Neural cell (in vitro differentiated cells): Measurements from ENCODE around the gene INTS14. TPM values are rescaled to one million over a fixed set of nuclear protein-coding genes. Genes with fewer than 3 reads are reported as not detected.

Experiments used
- H2AFZ ChIP-seq: fragments of 200-600, 300-800 bp; sonication (generic), shearing (Covaris generic); 2 replicates; pipeline ENCODE4 v1.6.0; 2014; ENCODE audit warnings: low read depth, mild to moderate bottlenecking, antibody characterized with exemption, low read length, moderate library complexity
- H3F3A ChIP-seq: fragments of 200-600 bp; shearing (Covaris generic); 2 replicates; pipeline ENCODE4 v1.6.1; 2016; ENCODE audit warnings: mild to moderate bottlenecking, moderate library complexity, mixed read lengths, antibody characterized with exemption, low read length; ENCODE audit not compliant: insufficient read depth, poor library complexity, severe bottlenecking
- H3K27ac ChIP-seq: fragments of 200-600, 300-800 bp; sonication (generic), shearing (Covaris generic); 2 replicates; pipeline ENCODE4 v1.5.1; 2014; ENCODE audit warnings: mild to moderate bottlenecking, low read length, moderate library complexity
- H3K27me3 ChIP-seq: fragments of 300-800, 200-600 bp; sonication (generic), shearing (Covaris generic); 2 replicates; pipeline ENCODE4 v1.6.0; 2014; ENCODE audit warnings: mild to moderate bottlenecking, low read depth, low read length, moderate library complexity; ENCODE audit not compliant: insufficient read depth
- H3K36me3 ChIP-seq: fragments of 300-800, 200-600 bp; sonication (generic), shearing (Covaris generic); 2 replicates; pipeline ENCODE4 v1.5.1; 2014; ENCODE audit warnings: mild to moderate bottlenecking, antibody characterized with exemption, low read length, moderate library complexity; ENCODE audit not compliant: insufficient read depth
- H3K4me2 ChIP-seq: fragments of 300-800, 200-600 bp; sonication (generic), shearing (Covaris generic); 2 replicates; pipeline ENCODE4 v1.6.0; 2014; ENCODE audit warnings: mild to moderate bottlenecking, low read length
- H3K4me3 ChIP-seq: fragments of 300-800, 200-600 bp; sonication (generic), shearing (Covaris generic); 2 replicates; pipeline ENCODE4 v1.5.1; 2014; ENCODE audit warnings: mild to moderate bottlenecking, low read length, moderate library complexity
- H3K79me2 ChIP-seq: fragments of 200-600 bp; shearing (Covaris generic); replicated peaks from 2 replicates; pipeline ENCODE4 v1.6.0; 2014; ENCODE audit warnings: mild to moderate bottlenecking, low read length, moderate library complexity; ENCODE audit not compliant: insufficient read depth
- H3K9ac ChIP-seq: fragments of 300-800, 200-600 bp; sonication (generic), shearing (Covaris generic); 2 replicates; pipeline ENCODE4 v1.6.1; 2016; ENCODE audit warnings: mild to moderate bottlenecking, low read length, mixed read lengths
- H3K9me2 ChIP-seq: fragments of 200-600 bp; shearing (Covaris generic); 2 replicates; pipeline ENCODE4 v1.6.1; 2016; ENCODE audit warnings: mild to moderate bottlenecking, low read length, mixed read lengths; ENCODE audit not compliant: insufficient read depth
- H3K9me3 ChIP-seq: fragments of 200-600, 300-800 bp; sonication (generic), shearing (Covaris generic); 2 replicates; pipeline ENCODE4 v1.6.1; 2016; ENCODE audit warnings: mild to moderate bottlenecking, mixed run types, low read length, moderate library complexity, mixed read lengths
- H4K20me1 ChIP-seq: fragments of 200-600 bp; shearing (Covaris generic); 2 replicates; pipeline ENCODE4 v1.6.1; 2016; ENCODE audit warnings: mild to moderate bottlenecking, mixed run types; ENCODE audit not compliant: insufficient read depth
- CTCF ChIP-seq: fragments of 450-650 bp; IDR thresholded peaks from 2 replicates; pipeline ENCODE4 v1.5.1; 2014; ENCODE audit warnings: antibody characterized with exemption, mild to moderate bottlenecking, moderate library complexity; ENCODE audit not compliant: poor library complexity, severe bottlenecking
- EP300 ChIP-seq: fragments of 450-650 bp; conservative IDR thresholded peaks from 2 replicates; pipeline ENCODE4 v1.6.1; 2014; ENCODE audit warnings: antibody characterized with exemption, mild to moderate bottlenecking, moderate library complexity; ENCODE audit not compliant: poor library complexity, severe bottlenecking
- EZH2 ChIP-seq: fragments of 200-600, 300-800 bp; shearing (Covaris generic), sonication (generic); IDR thresholded peaks from 2 replicates; pipeline ENCODE4 v1.6.1; 2014; ENCODE audit warnings: antibody characterized with exemption, low read length, borderline replicate concordance, mild to moderate bottlenecking; ENCODE audit not compliant: insufficient read depth, poor library complexity, severe bottlenecking
- MXI1 ChIP-seq: fragments of 450-650 bp; conservative IDR thresholded peaks from 2 replicates; pipeline ENCODE4 v1.6.1; 2014; ENCODE audit warnings: antibody characterized with exemption, mild to moderate bottlenecking; ENCODE audit not compliant: poor library complexity, severe bottlenecking
- POLR2AphosphoS5 ChIP-seq: IDR thresholded peaks from 2 replicates; pipeline ENCODE4 v1.6.1; 2012
- RAD21 ChIP-seq: fragments of 450-650 bp; conservative IDR thresholded peaks from 2 replicates; pipeline ENCODE4 v1.6.1; 2014; ENCODE audit warnings: antibody characterized with exemption, mild to moderate bottlenecking, moderate library complexity
- REST ChIP-seq: IDR thresholded peaks from 2 replicates; pipeline ENCODE4 v1.6.1; 2012; ENCODE audit warnings: borderline replicate concordance
- SMC3 ChIP-seq: fragments of 450-650 bp; conservative IDR thresholded peaks from 2 replicates; pipeline ENCODE4 v1.6.1; 2014; ENCODE audit warnings: antibody characterized with exemption, mild to moderate bottlenecking, moderate library complexity; ENCODE audit not compliant: poor library complexity
- TAF1 ChIP-seq: IDR thresholded peaks from 2 replicates; pipeline ENCODE4 v1.6.1; 2012; ENCODE audit warnings: low read depth
- polyA plus RNA-seq: library from polyadenylated mRNA; depleted of rRNA; stranded (reverse); fragments of >200 nt; gene quantifications from 2 replicates; pipeline ENCODE4 v1.2.3, GENCODE V29; 2014

The INTS14 gene
- polyA plus RNA-seq, 1 donor from 2014 or later: 49.7 TPM

GRCh38 chr15:65558336-65558735 is 52.6 kb downstream of the INTS14 start (continued):
- TF ChIP-seq EP300 (no peak), EZH2 (no peak), MXI1 (no peak)

GRCh38 chr15:65556622-65557021 is 54.3 kb downstream of the INTS14 start:
- Histone ChIP-seq H3K9me3 (no peaks in the 10 kb centered on the region), H2AFZ (no peak overlapping the region), H3K79me2 (peaks cover 16% of the 10 kb centered on the region), H3K4me3 (no peak overlapping the region), H3K9me2 (no peaks in the 10 kb centered on the region), H3K9ac (no peak overlapping the region), H4K20me1 (no peaks in the 10 kb centered on the region), H3K4me2 (no peak overlapping the region), H3K27ac (no peak overlapping the region), H3K36me3 (no peaks in the 10 kb centered on the region), H3F3A (no peaks in the 10 kb centered on the region), H3K27me3 (no peaks in the 10 kb centered on the region)
- TF ChIP-seq CTCF: no peak
- no peak for TF ChIP-seq RAD21
- TF ChIP-seq TAF1: no peak
- no peak for TF ChIP-seq EZH2
- TF ChIP-seq EP300: no peak
- no peak for TF ChIP-seq SMC3
- TF ChIP-seq REST: no peak
- no peak for TF ChIP-seq MXI1
- TF ChIP-seq POLR2AphosphoS5: no peak

GRCh38 chr15:65553691-65554090 is 57.2 kb downstream of the INTS14 start:
- Histone ChIP-seq H3K4me3 (no peak overlapping the region), H4K20me1 (no peaks in the 10 kb centered on the region), H3F3A (no peaks in the 10 kb centered on the region)

More at GRCh38 chr15:65553691-65554090, 57.2 kb downstream of the INTS14 start:
- Histone ChIP-seq H3K9me3 (no peaks in the 10 kb centered on the region), H3K4me2 (no peak overlapping the region), H3K79me2 (peaks cover 33% of the 10 kb centered on the region), H3K27me3 (no peaks in the 10 kb centered on the region), H3K9me2 (no peaks in the 10 kb centered on the region), H2AFZ (no peak overlapping the region), H3K36me3 (no peaks in the 10 kb centered on the region), H3K9ac (no peak overlapping the region), H3K27ac (no peak overlapping the region)
- TF ChIP-seq POLR2AphosphoS5: no peak
- no peak for TF ChIP-seq MXI1
- TF ChIP-seq EP300: no peak
- TF ChIP-seq TAF1: no peak
- TF ChIP-seq CTCF: no peak
- no peak for TF ChIP-seq RAD21
- TF ChIP-seq EZH2: no peak
- no peak for TF ChIP-seq SMC3
- no peak for TF ChIP-seq REST
